LHCN-M2 (cell line): ENCODE data around the gene UQCC3. TPM values are rescaled to one million over a fixed set of nuclear protein-coding genes. Genes with fewer than 3 reads are reported as not detected.
"Not testable (repeated sequence)": the region's sequence is repeated elsewhere in the genome, so short reads cannot be mapped to it uniquely, and the experiment has no call there.

ENCODE experiments used
- DNase-seq: peaks from one replicate; pipeline ENCODE4 v3.0.0-alpha.2; 2012; ENCODE audit warnings: low read depth
- total RNA-seq: library from RNA; depleted of rRNA; stranded (reverse); fragments of >200 nt; gene quantifications from 2 replicates; pipeline ENCODE4 v1.2.3, GENCODE V29; 2014

UQCC3 gene
- total RNA-seq, 1 experiment from 2014 or later = 11.0 TPM

DNA sequence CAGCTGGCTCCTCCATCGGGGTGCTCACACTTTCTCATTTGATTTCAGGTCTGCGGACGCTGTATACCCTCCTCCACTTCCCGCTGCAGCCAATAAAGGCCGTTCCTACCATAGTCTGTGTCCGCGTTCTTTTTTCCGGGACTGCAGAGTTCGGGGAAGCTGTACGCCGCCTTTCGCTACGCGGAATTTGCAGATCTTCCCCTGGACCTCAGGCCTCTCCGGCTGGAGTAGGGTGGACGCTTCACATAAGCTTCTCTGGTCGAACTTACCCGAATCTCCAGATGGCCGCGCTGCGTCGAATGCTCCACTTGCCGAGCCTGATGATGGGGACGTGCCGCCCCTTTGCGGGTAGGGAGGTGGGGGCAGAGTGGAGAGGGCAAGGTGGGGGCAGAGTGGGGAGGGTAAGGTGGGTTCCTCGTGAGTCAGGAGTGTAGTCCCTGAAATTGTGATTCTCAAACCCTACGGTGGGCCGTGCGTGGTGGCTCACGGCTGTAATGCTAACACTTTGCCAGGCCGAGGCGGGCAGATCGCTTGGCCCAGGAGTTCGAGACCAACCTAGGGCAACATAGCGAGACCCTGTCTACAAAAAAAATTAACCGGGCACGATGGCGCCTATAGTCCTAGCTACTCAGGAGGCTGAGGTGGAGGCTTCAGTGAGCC is 5.7 kb upstream of the UQCC3 start:
- DNase-seq = peak; percentile 52

DNA sequence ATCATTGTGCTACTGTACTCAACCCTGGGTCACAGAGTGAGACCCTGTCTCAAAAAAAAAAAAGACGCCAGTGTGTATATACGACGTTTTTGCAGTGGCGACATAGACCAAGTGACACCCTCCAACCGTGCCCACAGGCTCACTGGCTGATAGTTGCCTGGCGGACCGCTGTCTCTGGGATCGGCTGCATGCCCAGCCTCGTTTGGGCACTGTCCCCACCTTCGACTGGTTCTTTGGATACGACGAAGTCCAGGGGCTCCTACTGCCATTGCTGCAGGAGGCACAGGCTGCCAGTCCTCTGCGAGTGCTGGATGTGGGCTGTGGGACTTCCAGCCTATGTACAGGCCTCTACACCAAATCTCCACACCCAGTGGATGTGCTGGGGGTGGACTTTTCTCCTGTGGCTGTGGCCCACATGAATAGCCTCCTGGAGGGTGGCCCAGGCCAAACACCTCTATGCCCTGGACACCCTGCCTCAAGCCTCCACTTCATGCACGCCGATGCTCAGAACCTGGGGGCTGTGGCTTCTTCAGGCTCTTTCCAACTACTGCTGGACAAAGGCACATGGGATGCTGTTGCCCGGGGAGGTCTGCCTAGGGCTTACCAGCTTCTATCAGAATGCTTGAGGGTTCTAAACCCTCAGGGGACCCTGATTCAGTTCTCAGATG is 5.1 kb upstream of the UQCC3 start:
- DNase-seq = no peak

DNA sequence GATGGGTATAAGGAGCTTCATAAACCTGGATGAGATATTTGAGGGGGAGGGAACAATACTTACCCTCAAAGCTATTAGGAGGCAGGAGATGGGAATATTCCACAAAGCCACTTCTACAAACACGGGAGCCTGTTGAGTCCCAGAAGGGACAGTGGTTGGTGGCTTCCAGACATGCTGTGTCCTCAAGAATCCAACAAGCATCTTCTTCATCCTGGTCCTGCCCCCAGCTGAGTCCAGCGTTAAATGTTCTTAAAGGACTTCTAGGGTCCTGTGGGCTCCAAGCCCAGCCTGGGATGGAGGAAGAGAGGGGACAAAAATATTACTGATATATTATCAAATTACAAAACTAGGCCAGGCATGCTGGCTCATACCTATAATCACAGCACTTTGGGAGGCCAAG is 4.0 kb upstream of the UQCC3 start:
- no peak for DNase-seq

DNA sequence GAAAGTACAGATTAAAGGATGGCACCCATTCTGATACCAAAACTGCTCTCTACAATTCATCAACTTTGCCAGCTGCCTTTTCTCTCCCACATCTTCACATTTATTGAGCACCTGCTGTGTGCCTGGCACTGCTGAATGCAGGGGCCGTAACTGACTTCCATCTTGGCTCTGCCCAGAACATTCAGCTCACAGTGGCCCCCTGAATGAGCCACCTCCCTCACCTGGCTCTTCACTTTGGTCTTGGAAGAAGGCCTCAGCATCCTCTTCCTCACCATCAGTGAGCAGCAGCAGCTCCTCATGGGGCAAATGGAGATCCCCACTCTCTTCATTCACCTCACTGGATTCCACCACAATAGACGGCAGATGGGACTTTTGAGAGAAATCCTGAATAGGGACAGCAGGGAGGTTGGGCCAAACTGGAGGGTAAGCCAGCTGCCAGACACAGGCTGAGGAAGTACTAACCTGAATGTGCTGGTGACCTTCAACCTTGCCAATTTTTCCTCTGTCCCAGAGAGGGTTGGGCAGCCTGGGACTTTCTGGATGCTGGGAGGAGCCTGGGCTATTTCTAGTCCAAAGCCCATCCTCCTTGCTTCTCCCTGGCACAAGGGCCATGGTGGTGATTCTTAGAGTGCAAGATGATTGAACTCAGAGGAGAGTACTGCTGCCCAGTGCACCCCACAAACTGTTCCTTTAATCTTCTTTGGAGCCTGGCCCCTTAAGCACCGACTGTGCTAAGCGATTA is 1.9 kb upstream of the UQCC3 start:
- no peak for DNase-seq

DNA sequence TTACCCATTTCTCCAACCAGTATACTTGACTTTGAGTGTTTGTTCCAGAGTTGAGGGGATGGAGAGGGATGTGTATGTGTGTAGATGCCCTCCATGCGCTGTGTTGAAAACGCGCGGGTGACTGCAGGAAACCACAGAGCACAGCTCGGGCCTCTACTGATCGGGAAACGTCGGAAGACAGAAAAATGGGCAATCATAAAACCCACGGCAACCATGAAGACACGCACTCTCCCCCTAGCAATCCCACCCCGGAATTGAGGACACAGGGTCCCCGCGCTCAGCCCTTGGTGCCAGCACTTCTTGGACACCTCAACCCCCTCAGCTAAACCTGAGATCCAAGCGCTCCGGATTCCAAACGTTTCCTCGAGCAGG is 251 bp upstream of the UQCC3 start:
- DNase-seq = no peak

DNA sequence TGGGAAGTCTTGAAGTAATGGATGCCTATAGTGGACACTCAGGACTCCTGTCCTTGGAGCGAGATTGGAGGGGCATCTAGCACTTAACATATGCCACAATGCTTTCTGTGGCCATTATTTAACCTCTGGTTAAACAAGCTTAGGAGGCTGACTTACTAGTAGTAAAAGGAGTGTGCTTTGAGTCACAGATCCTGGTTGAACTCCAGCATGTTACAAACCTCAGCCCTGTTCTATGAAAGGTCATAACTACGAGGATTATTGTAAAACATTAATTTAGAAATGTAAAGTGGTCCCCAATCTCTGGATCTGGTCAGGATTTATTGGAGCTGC is 1.7 kb downstream of the UQCC3 start:
- no peak for DNase-seq

DNA sequence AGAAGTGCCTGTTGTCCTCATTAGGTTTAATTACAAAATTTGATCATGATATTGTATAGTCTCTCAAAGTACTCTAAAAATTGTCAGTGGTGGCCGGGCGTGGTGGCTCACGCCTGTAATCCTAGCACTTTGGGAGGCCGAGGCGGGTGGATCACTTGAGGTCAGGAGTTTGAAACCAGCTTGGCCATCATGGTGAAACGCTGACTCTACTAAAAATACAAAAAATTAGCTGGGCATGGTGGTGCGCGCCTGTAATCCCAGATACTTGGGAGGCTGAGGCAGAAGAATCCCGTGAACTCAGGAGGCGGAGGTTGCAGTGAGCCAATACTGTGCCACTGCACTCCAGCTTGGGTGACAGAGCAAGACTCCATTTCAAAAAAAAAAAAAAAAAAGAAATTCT is 3.9 kb downstream of the UQCC3 start:
- not testable (repeated sequence) for DNase-seq

DNA sequence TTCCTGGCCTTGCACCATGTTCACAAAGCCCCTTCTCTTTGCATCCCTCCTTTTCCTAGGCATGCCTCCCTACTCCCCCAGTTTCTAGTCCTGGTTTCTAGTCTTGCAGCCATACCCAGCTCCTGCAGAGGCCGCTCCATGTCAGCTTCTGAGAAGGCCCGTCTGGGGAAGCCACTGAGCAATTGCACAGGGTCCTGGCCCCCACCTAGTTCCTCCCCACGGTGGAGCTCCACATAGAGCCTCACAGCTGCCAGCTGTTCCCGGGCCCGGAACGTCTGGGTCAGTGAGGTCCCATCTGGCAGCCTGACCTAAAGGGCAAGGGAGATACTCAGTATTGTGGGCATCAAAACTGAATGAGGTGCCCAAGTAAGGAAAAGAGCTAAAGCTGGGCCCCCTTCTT is 5.2 kb downstream of the UQCC3 start:
- DNase-seq = no peak

DNA sequence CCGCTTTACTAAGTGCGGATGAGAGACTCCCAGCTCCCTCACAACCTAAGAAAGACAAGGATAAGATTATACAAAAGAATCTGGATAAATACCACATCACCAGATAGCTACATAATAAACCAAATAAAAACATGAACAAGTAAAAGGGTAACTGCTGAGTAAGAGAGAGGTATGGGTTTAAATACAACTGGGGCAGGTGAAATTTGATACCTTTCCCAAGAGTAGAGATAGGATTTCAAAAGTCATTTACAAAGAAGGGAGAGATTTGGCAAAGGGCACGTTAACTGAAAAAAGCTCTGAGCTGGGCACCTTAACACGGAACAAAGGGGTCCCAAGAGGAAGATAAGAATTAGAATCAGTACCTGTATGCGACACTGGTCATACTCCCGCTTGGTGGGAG is 5.7 kb downstream of the UQCC3 start:
- no peak for DNase-seq

DNA sequence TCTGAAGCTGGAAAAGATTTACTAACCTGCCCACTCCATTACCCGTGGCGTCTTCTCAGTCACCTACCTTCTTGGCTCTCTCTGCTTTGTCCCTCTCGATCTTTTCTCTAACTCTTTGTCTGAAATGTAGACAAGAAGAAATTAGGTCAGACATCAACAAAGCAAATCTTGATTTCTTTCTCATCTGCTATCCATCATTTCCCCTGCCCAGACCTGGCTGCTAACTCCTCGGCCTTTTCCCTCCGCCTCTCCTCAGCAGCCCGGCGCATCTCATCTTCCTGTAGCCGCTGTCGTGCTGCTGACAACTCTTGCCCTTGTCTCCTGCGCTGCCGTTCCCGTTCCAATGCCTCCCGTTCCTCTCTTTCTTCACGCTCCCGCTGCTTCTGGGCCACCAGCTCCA is 6.2 kb downstream of the UQCC3 start:
- DNase-seq = no peak

DNA sequence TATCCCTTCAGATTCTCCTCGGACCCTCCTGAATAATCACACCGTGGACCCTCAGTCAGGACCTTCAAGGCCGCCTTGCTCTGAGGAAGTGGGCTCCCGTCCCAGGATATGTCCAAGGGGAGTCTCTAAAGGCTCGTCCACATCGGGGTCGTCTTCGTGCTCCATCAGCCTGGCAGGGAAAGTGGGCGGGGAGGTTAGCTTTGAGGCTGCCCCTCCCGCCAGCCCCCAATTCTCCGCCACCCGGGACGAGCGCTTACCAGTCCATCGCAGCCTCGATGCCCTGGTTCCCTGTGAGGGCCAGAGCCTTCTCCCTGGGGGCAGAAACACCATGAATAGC is 6.9 kb downstream of the UQCC3 start:
- DNase-seq = no peak

DNA sequence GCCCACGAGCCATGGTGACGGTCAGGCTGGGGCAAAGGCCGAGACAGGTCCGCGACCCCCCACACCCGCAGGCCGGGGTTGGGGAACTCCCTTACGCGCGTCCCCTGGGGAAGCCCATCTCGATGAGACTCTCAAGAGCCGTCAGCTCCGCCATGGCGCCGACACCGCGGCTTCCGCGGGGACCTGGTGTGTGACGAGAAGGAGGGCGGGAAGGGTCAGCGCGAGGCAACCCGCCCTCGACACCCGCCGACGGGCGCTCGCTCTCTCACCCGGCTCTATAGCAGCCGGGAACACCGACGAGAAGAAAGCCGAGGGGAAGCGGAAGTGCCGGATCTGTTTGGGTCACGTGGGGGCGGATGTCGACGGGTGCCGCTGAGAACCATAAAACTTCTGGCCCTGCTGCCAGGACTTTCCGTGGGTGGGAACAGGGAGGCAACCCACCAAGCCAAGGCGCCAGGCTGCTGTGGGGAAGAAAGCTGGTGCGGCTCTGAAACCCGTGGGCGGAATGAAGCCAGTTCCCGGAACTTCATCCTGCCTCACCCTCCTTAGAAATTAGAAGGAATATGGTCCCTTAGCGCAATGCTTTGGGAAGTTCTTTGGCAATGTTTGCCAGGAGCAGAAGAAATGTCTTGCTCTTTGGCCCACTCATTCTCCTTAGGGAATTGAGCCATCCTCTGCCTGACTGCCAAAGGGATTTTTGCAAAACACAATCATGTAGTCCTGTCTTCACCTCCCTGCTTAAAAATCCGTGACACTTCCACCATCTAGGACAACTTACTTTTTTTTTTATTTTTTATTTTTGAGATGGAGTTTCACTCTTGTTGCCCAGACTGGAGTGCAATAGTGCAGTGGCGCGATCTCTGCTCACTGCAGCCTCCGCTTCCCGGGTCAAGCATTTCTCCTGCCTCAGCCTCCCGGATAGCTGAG is 7.6 kb downstream of the UQCC3 start, which contains the start of gene UBXN1:
TSS of gene UBXN1 (minus strand) at position 304 of the 927 bp plus-strand sequence. CDS start at position 154, 150 bp downstream.
- DNase-seq = peak; percentile 91

DNA sequence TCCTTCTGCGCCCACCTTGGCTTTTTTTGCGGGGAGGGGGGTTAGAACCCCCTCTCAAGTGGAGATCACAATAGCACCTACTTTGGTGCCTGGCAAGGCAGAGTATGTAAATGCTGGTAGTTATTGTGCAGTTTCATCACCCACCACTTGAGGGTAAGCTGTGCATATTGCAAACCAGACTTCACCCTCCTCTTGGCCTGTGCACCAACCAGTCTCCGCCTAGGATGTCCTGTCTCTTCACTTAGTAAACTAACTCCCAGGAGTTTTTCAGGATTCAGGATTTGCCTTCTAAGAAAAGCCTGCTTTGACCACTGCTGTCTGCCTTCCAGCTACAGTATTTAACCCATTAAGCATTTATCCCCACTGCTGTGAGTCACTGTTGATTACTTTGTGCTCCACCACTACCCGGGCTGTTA is 9.4 kb downstream of the UQCC3 start:
- peak; percentile 87 for DNase-seq

DNA sequence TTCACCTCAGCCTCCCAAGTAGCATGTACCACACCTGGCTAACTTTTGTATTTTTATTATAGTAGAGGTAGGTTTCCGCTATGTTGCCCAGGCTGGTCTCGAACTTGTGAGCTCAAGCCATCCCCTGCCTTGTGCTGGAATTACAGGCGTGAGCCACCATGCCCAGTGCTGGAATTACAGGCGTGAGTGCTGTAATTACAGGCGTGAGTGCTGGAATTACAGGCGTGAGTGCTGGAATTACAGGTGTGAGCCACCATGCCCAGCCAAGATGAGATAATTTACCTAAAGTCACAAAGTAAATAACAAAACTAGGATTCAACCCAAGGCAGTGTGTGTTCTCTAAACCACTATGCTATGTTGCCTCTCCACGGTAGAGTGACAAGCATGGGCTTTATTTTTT is 11.0 kb downstream of the UQCC3 start:
- no peak for DNase-seq

DNA sequence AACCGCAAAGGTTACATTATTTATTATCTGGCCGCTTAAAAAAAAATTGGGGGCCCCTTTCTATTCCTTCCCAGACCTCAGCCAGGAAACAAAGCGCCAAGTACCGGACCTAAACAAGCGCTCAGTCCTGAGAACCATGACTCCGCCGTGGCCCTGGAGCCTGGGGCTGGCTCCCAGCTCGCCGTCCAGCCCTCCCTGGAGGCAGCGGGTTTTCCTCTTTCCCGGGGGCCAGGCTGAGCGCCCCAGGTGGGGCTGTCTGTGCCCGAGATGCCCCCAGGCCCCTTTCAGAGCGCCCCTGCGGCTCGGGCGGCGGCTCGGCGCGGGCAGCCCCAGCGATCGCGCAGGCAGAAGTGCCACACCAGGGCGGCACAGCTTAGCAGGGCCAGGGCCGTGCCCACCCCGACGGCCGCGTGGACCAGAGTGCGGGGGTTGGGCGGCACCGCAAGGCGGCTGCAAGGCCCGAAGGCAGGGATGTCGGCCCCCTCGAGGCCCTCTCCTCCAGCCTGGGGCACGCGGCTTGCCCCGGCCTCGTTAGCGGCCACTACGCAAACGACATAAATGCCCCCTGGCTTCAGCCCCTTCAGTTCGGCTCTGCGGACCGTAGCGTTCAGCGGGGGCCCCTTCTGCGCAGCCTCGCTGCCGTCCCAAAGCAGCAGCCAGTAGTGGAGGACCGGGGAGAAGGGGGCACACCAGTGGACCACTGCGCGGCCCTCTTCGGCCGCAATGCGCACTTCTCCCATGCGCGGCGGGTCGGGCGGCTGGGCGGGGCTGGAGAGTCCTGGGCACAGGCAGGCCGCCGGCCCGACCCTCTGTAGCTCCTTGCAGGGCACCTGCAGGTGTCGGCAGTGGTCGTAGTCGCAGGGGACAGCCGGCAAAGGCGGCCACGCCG is 16.3 kb downstream of the UQCC3 start:
- DNase-seq = no peak

DNA sequence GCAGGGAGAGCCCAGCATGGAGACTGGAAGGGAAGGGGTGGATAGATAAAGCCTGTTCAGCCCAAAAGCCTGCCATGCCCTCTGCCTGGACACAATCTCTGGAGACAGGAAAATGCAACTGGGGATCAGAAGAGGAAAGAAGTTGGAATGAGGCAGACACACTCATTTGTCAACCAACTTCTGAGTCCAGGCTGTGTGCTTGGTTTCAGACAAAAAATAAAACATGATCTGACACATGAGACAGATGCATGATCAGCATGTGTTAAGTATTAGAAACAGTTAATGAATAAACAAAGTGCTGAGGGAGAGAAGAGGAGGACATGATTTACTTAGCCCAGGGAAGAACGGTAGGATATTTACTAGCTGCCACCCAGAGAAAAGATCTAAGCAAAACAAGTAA is 17.0 kb downstream of the UQCC3 start:
- DNase-seq = no peak

DNA sequence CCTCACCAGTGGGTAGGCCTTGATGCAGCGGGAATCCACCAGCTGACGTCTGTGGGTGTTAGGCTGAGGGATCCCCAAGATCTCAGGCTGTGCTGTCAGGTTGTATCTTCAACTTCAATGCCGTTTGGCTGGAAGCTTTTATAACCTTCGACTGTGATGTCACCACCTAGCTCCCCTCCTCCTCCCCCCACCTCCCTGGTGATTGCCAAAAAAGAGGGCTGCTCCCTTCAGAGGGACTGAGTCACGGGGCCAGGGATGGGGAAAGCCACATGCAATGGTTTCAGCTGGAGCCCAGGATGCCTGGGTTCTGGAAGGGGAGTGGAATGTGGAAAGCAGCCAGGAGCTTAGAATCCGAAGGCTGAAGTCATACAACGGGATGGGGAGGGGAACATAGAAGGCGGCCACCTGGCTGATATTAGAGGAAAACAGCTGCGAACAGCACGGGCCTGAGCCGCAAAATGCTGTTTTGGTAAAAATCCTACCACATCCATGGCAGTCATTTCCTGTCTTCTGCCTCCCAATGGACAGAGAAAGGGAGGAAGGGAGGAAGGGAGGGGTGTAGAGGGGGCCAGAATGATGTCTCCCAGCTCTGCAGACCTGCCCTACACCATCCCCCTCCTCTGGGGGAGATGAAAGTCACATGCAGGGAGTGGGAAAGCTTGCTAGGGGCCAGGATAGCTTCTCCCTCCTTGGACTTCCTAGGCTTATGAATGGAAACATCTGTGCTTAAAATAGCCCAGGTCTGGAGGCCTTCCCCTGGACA is 18.1 kb downstream of the UQCC3 start, which contains the start of gene LRRN4CL:
TSS of gene LRRN4CL (minus strand) at position 110 of the 763 bp plus-strand sequence. CDS start 1,022 bp downstream, outside the sequence.
- peak; percentile 100 for DNase-seq

DNA sequence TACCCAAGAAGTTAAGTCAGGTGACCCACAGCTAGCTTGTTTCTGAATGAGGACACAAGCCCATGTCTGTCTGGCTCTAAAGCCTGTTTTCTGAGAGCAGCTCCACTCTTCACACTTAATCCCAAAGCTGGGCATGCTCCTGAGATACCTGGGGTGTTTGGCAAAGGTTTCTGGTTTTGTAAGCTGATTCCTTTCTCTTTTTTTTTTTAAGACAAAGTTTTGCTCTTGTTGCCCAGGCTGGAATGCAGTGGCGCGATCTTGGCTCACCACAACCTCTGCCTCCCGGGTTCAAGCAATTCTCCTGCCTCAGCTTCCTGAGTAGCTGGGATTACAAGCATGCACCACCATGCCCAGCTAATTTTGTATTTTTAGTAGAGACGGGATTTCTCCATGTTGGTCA is 22.2 kb downstream of the UQCC3 start:
- DNase-seq = not testable (repeated sequence)

DNA sequence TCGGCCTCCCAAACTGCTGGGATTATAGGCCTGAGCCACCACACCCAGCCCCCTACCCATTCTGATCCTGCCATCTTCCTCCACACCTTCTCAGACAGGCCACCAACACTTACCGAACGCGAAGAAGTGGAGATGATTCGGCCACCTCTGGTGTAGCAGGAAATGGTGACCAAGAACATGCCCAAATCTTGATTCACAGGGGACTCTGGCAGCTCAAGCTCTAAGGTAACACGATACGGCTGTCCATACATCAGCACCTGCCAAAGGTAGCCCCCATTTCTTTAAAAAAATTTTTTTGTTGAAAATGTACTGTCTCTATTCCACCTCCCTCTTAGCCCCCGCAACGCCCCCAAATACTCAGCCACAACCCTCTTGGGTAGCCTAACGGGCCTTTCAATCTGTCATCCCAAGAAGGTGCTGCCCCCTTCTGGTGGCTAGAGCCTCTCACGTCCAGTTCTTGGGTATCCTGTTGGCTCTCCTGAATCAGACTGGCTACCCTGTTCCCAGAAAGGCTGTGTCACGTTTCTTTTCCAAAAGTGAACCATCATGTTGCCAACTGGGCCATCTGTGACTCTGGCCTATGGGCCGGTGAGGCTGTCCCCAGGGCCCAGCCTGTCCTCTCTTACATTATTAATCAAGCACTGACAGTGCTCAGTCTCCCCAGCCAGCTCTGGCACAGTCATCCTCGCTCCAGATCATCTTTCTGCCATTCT is 23.1 kb downstream of the UQCC3 start:
- DNase-seq = peak; percentile 84
